Measurements from ENCODE around the gene SMYD1.
A peak's percentile ranks its signal among the peaks of the same experiment; 100 is the strongest.
"Not testable (repeated sequence)": the region's sequence is repeated elsewhere in the genome, so short reads cannot be mapped to it uniquely, and the experiment has no call there.

SMYD1 gene

DNA sequence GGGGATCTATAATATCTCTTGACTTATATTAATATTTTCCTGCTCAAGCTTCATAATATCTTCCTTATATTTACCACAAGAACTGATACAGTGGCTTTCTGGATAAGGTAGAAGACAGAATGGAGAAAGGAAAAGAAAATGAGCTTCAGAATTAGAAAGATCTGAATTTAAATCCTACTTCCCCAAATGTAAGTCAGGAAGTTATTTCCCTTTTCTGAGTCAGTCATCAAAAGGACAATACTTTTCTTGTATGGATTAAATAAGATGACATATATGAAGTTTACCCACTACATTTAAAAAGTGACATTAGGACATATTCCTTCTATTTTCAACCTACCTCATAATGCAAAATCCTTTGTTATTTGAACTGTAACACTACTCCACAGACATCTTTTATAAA, 31.0 kb upstream of the SMYD1 start:
- H3K36me3 ChIP-seq (ENCODE audit: control insufficient read depth, insufficient read depth, low read length), result no peaks in the 10 kb centered on the region
- H3K9me3 ChIP-seq (ENCODE audit: control insufficient read depth, insufficient read depth, low read length), result no peaks in the 10 kb centered on the region
- no peaks in the 10 kb centered on the region for H3K4me1 ChIP-seq (ENCODE audit: control insufficient read depth, insufficient read depth, low read length)
- no peak overlapping the region for H3K27ac ChIP-seq (ENCODE audit: low read length)
- DNase-seq (ENCODE audit: low read depth, low spot score), result no peak
- no peaks in the 10 kb centered on the region for H3K27me3 ChIP-seq (ENCODE audit: control insufficient read depth, insufficient read depth, low read length)
- no peak overlapping the region for H3K4me3 ChIP-seq (ENCODE audit: low read length)

- no peaks in the 10 kb centered on the region for H3K27me3 ChIP-seq (ENCODE audit: control insufficient read depth, insufficient read depth, low read length)
- H3K9me3 ChIP-seq (ENCODE audit: control insufficient read depth, insufficient read depth, low read length), result no peaks in the 10 kb centered on the region
- WGBS (ENCODE audit: insufficient coverage, insufficient read length), result no CpG with 5 or more reads among the region's 4 CpGs
- no peaks in the 10 kb centered on the region for H3K4me1 ChIP-seq (ENCODE audit: control insufficient read depth, insufficient read depth, low read length)
- no peak for DNase-seq (ENCODE audit: low read depth, low spot score)
- no peak overlapping the region for H3K27ac ChIP-seq (ENCODE audit: low read length)
- H3K36me3 ChIP-seq (ENCODE audit: control insufficient read depth, insufficient read depth, low read length), result no peaks in the 10 kb centered on the region
- H3K4me3 ChIP-seq (ENCODE audit: low read length), result no peak overlapping the region
Measured at GRCh38 chr2:88038263-88039105, 29.1 kb upstream of the SMYD1 start.

GRCh38 chr2:88042476-88042875, 25.1 kb upstream of the SMYD1 start:
- DNase-seq (ENCODE audit: low read depth, low spot score), result no peak
- no peak overlapping the region for H3K4me3 ChIP-seq (ENCODE audit: low read length)
- no peaks in the 10 kb centered on the region for H3K27me3 ChIP-seq (ENCODE audit: control insufficient read depth, insufficient read depth, low read length)
- no peak overlapping the region for H3K27ac ChIP-seq (ENCODE audit: low read length)
- H3K4me1 ChIP-seq (ENCODE audit: control insufficient read depth, insufficient read depth, low read length), result no peaks in the 10 kb centered on the region
- no peaks in the 10 kb centered on the region for H3K9me3 ChIP-seq (ENCODE audit: control insufficient read depth, insufficient read depth, low read length)
- H3K36me3 ChIP-seq (ENCODE audit: control insufficient read depth, insufficient read depth, low read length), result no peaks in the 10 kb centered on the region
- WGBS (ENCODE audit: insufficient coverage, insufficient read length), result no CpG with 5 or more reads among the region's 5 CpGs

- WGBS (ENCODE audit: insufficient coverage, insufficient read length), result no CpG with 5 or more reads among the region's 6 CpGs
- not testable (repeated sequence) for H3K4me3 ChIP-seq (ENCODE audit: low read length); H3K4me1 ChIP-seq (ENCODE audit: control insufficient read depth, insufficient read depth, low read length); H3K9me3 ChIP-seq (ENCODE audit: control insufficient read depth, insufficient read depth, low read length); H3K27me3 ChIP-seq (ENCODE audit: control insufficient read depth, insufficient read depth, low read length); H3K27ac ChIP-seq (ENCODE audit: low read length); H3K36me3 ChIP-seq (ENCODE audit: control insufficient read depth, insufficient read depth, low read length); DNase-seq (ENCODE audit: low read depth, low spot score)
Measured at GRCh38 chr2:88045561-88045960, 22.1 kb upstream of the SMYD1 start.

DNA sequence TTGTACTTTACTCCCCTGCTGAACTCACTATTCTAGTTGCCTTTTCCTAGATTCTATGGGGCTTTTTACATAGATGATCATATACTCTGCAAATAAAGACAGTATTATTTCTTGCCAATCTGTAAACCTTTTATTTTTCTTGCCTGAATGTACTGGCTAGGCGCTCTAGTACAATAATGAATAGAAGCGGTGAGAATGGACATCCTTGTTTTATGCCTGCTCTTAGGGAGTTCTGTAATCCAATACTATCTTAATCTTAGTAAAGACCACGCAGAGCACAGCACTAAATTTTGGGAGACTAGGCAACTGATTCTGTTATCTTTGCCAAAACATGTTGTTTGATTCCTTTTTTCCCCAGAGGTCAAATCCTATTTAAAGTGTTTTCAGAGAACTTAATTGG, 19.1 kb upstream of the SMYD1 start:
- Histone ChIP-seq H3K27me3 (ENCODE audit: control insufficient read depth, insufficient read depth, low read length) (no peaks in the 10 kb centered on the region), H3K4me1 (ENCODE audit: control insufficient read depth, insufficient read depth, low read length) (no peaks in the 10 kb centered on the region), H3K36me3 (ENCODE audit: control insufficient read depth, insufficient read depth, low read length) (no peaks in the 10 kb centered on the region), H3K27ac (ENCODE audit: low read length) (no peak overlapping the region), H3K9me3 (ENCODE audit: control insufficient read depth, insufficient read depth, low read length) (no peaks in the 10 kb centered on the region), H3K4me3 (ENCODE audit: low read length) (no peak overlapping the region)
- no peak for DNase-seq (ENCODE audit: low read depth, low spot score)
- WGBS (ENCODE audit: insufficient coverage, insufficient read length), result no CpG with 5 or more reads among the region's 3 CpGs

DNA sequence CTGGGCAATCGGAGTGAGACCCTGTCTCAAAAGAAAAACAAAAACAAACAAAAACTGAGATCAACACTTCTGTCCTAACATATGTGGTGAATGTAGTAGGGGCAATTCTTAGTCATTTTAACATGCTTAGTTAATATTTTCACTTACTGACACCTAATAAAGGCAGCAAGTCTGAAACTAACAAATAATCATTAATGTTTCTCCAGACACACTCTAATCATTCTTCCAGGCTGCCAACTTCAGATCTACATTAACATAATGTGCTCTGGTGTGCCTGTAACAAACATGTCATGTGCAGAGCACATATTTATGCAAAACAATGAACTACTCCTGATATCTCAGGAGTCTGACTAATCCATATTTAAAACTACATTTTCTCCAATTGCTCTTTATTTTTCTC, 18.0 kb upstream of the SMYD1 start:
- Histone ChIP-seq H3K4me1 (ENCODE audit: control insufficient read depth, insufficient read depth, low read length) (no peaks in the 10 kb centered on the region), H3K27me3 (ENCODE audit: control insufficient read depth, insufficient read depth, low read length) (no peaks in the 10 kb centered on the region), H3K9me3 (ENCODE audit: control insufficient read depth, insufficient read depth, low read length) (no peaks in the 10 kb centered on the region), H3K27ac (ENCODE audit: low read length) (no peak overlapping the region), H3K36me3 (ENCODE audit: control insufficient read depth, insufficient read depth, low read length) (no peaks in the 10 kb centered on the region), H3K4me3 (ENCODE audit: low read length) (no peak overlapping the region)
- no CpG with 5 or more reads among the region's 1 CpG for WGBS (ENCODE audit: insufficient coverage, insufficient read length)
- no peak for DNase-seq (ENCODE audit: low read depth, low spot score)

GRCh38 chr2:88051792-88052191, 15.8 kb upstream of the SMYD1 start:
- WGBS (ENCODE audit: insufficient coverage, insufficient read length), result no CpG with 5 or more reads among the region's 2 CpGs

GRCh38 chr2:88053296-88053695, 14.3 kb upstream of the SMYD1 start:
- no peak overlapping the region for H3K27ac ChIP-seq (ENCODE audit: low read length)
- H3K27me3 ChIP-seq (ENCODE audit: control insufficient read depth, insufficient read depth, low read length), result no peaks in the 10 kb centered on the region
- DNase-seq (ENCODE audit: low read depth, low spot score), result no peak
- no peaks in the 10 kb centered on the region for H3K9me3 ChIP-seq (ENCODE audit: control insufficient read depth, insufficient read depth, low read length)
- no peaks in the 10 kb centered on the region for H3K4me1 ChIP-seq (ENCODE audit: control insufficient read depth, insufficient read depth, low read length)
- H3K36me3 ChIP-seq (ENCODE audit: control insufficient read depth, insufficient read depth, low read length), result no peaks in the 10 kb centered on the region
- WGBS (ENCODE audit: insufficient coverage, insufficient read length), result no CpG with 5 or more reads among the region's 1 CpG
- H3K4me3 ChIP-seq (ENCODE audit: low read length), result no peak overlapping the region

More at GRCh38 chr2:88051792-88052191, 15.8 kb upstream of the SMYD1 start:
- DNase-seq (ENCODE audit: low read depth, low spot score), result no peak
- Histone ChIP-seq H3K27me3 (ENCODE audit: control insufficient read depth, insufficient read depth, low read length) (no peaks in the 10 kb centered on the region), H3K4me3 (ENCODE audit: low read length) (no peak overlapping the region), H3K4me1 (ENCODE audit: control insufficient read depth, insufficient read depth, low read length) (no peaks in the 10 kb centered on the region), H3K9me3 (ENCODE audit: control insufficient read depth, insufficient read depth, low read length) (no peaks in the 10 kb centered on the region), H3K36me3 (ENCODE audit: control insufficient read depth, insufficient read depth, low read length) (no peaks in the 10 kb centered on the region), H3K27ac (ENCODE audit: low read length) (no peak overlapping the region)

GRCh38 chr2:88053934-88054781, 13.5 kb upstream of the SMYD1 start:
- DNase-seq (ENCODE audit: low read depth, low spot score), result no peak
- no peaks in the 10 kb centered on the region for H3K9me3 ChIP-seq (ENCODE audit: control insufficient read depth, insufficient read depth, low read length)
- no peaks in the 10 kb centered on the region for H3K4me1 ChIP-seq (ENCODE audit: control insufficient read depth, insufficient read depth, low read length)
- no peak overlapping the region for H3K27ac ChIP-seq (ENCODE audit: low read length)
- WGBS (ENCODE audit: insufficient coverage, insufficient read length), result no CpG with 5 or more reads among the region's 10 CpGs
- H3K36me3 ChIP-seq (ENCODE audit: control insufficient read depth, insufficient read depth, low read length), result no peaks in the 10 kb centered on the region
- H3K27me3 ChIP-seq (ENCODE audit: control insufficient read depth, insufficient read depth, low read length), result no peaks in the 10 kb centered on the region
- H3K4me3 ChIP-seq (ENCODE audit: low read length), result peak overlapping the region; percentile 72; the same call in 1 of the 2 replicates

GRCh38 chr2:88054782-88055370, 12.7 kb upstream of the SMYD1 start:
- H3K27me3 ChIP-seq (ENCODE audit: control insufficient read depth, insufficient read depth, low read length), result no peaks in the 10 kb centered on the region
- H3K4me3 ChIP-seq (ENCODE audit: low read length), result peak overlapping the region; percentile 72
- no peak for DNase-seq (ENCODE audit: low read depth, low spot score)
- H3K4me1 ChIP-seq (ENCODE audit: control insufficient read depth, insufficient read depth, low read length), result no peaks in the 10 kb centered on the region
- no peaks in the 10 kb centered on the region for H3K9me3 ChIP-seq (ENCODE audit: control insufficient read depth, insufficient read depth, low read length)
- no peak overlapping the region for H3K27ac ChIP-seq (ENCODE audit: low read length)
- no CpG with 5 or more reads among the region's 25 CpGs for WGBS (ENCODE audit: insufficient coverage, insufficient read length)
- no peaks in the 10 kb centered on the region for H3K36me3 ChIP-seq (ENCODE audit: control insufficient read depth, insufficient read depth, low read length)
